Thoracic aorta (tissue), 2 donors: ENCODE measurements around the gene UFSP1. TPM values are rescaled to one million over a fixed set of nuclear protein-coding genes. Genes with fewer than 3 reads are reported as not detected.

Source experiments
- total RNA-seq, 2 donors: library from RNA; depleted of rRNA; stranded (reverse); fragments of >200 nt; gene quantifications; one replicate each; pipeline versions ENCODE4 v1.1.0 to v1.2.3, GENCODE V29; 2016

The UFSP1 gene
- total RNA-seq, 2 donors from 2014 or later, result 2.7 to 4.1 TPM

Other genes starting within 250 kb of the UFSP1 start
- 1 to 10 TPM in 1 of 2 donors, under 1 TPM in 1; 0.35 to 1.9 TPM for gene TFR2, start 248.2 kb downstream of the UFSP1 start, total RNA-seq
- gene ACTL6B, start 233.3 kb downstream of the UFSP1 start, total RNA-seq, result not detected
- gene GNB2, start 216.0 kb downstream of the UFSP1 start, total RNA-seq, result 100 to 1,000 TPM; 176 to 255 TPM
- 10 to 100 TPM; 35.7 to 40.7 TPM for gene GIGYF1, start 195.5 kb downstream of the UFSP1 start, total RNA-seq
- 10 to 100 TPM; 19.6 to 21.0 TPM for gene POP7, start 183.6 kb downstream of the UFSP1 start, total RNA-seq
- gene EPO, start 169.2 kb downstream of the UFSP1 start, total RNA-seq, result not detected
- gene ZAN, start 156.1 kb downstream of the UFSP1 start, total RNA-seq, result not detected
- gene EPHB4, start 62.2 kb downstream of the UFSP1 start, total RNA-seq, result 10 to 100 TPM; 20.5 to 29.4 TPM
- gene SLC12A9, start 37.0 kb downstream of the UFSP1 start, total RNA-seq, result 10 to 100 TPM; 20.0 to 25.2 TPM
- 100 to 1,000 TPM in 1 of 2 donors, 10 to 100 TPM in 1; 71.9 to 103 TPM for gene TRIP6, start 22.3 kb downstream of the UFSP1 start, total RNA-seq
- 100 to 1,000 TPM; 109 TPM for gene SRRT, start 14.6 kb downstream of the UFSP1 start, total RNA-seq
- 1 to 10 TPM; 3.7 to 5.1 TPM for gene ACHE, start 6.2 kb upstream of the UFSP1 start, total RNA-seq
- under 1 TPM in 1 of 2 donors, not detected in 1; 0.49 TPM for gene MUC3A, start 59.8 kb upstream of the UFSP1 start, total RNA-seq
- not detected for gene MUC12, start 79.8 kb upstream of the UFSP1 start, total RNA-seq
- gene MUC17, start 130.4 kb upstream of the UFSP1 start, total RNA-seq, result not detected
- gene TRIM56, start 195.8 kb upstream of the UFSP1 start, total RNA-seq, result 10 to 100 TPM; 32.1 to 44.5 TPM
- 1,000 to 10,000 TPM in 1 of 2 donors, 100 to 1,000 TPM in 1; 542 to 1,009 TPM for gene SERPINE1, start 237.4 kb upstream of the UFSP1 start, total RNA-seq